ENCODE results near the gene BLNK.

BLNK gene

GRCh38 chr10:96168546-96168945 is 102.8 kb downstream of the BLNK start:
- Histone ChIP-seq H3K4me2 (ENCODE audit: insufficient read depth, low read length, poor library complexity, severe bottlenecking) (no peak overlapping the region), H2BK5ac (ENCODE audit: low read length) (no peak overlapping the region), H3K4ac (ENCODE audit: low read length) (no peak overlapping the region), H2BK12ac (ENCODE audit: low read length) (no peak overlapping the region), H2BK120ac (ENCODE audit: low read depth, low read length) (no peak overlapping the region), H3K23ac (ENCODE audit: low read depth, low read length, poor library complexity) (no peak overlapping the region), H2AFZ (ENCODE audit: low read length) (no peak overlapping the region), H3K27me3 (ENCODE audit: control insufficient read depth in 3 of 3, insufficient read depth in 3 of 3, low read depth in 1 of 3, low read length in 3 of 3) (no peaks in the 10 kb centered on the region), H4K91ac (ENCODE audit: low read depth, low read length, poor library complexity) (no peak overlapping the region), H3K9ac (ENCODE audit: low read depth, low read length, poor library complexity) (no peak overlapping the region), H3K14ac (ENCODE audit: low read length) (no peak overlapping the region), H2BK15ac (ENCODE audit: low read length) (no peak overlapping the region), H3K27ac (replicated peaks; ENCODE audit: low read length) (no peak overlapping the region), H3K18ac (ENCODE audit: low read length) (no peak overlapping the region), H3K4me3 (ENCODE audit: low read length in 2 of 2) (no peak overlapping the region), H3K9me3 (replicated peaks in 1 of 2; ENCODE audit: control insufficient read depth in 2 of 2, insufficient read depth in 1 of 2, low read depth in 1 of 2, low read length in 2 of 2) (peaks cover 2 to 9% of the 10 kb centered on the region in 2 donors), H3K36me3 (replicated peaks in 1 of 2; ENCODE audit: control insufficient read depth in 2 of 2, insufficient read depth in 2 of 2, low read length in 2 of 2) (peaks cover 0 to 22% of the 10 kb centered on the region in 2 donors), H3K79me1 (ENCODE audit: low read depth, low read length) (no peaks in the 10 kb centered on the region), H3K4me1 (ENCODE audit: control insufficient read depth in 2 of 2, insufficient read depth in 1 of 2, low read depth in 1 of 2, low read length in 2 of 2) (no peaks in the 10 kb centered on the region), H4K8ac (ENCODE audit: low read depth, low read length) (no peak overlapping the region), H2AK5ac (ENCODE audit: low read depth, low read length) (no peak overlapping the region)
- no peak for DNase-seq (ENCODE audit: low spot score)
- WGBS, 2 donors (ENCODE audit: extremely low coverage in 2 of 2, insufficient read length in 2 of 2, insufficient replicate concordance in 1 of 2): no CpG with 5 or more reads among the region's 1 CpG

DNA sequence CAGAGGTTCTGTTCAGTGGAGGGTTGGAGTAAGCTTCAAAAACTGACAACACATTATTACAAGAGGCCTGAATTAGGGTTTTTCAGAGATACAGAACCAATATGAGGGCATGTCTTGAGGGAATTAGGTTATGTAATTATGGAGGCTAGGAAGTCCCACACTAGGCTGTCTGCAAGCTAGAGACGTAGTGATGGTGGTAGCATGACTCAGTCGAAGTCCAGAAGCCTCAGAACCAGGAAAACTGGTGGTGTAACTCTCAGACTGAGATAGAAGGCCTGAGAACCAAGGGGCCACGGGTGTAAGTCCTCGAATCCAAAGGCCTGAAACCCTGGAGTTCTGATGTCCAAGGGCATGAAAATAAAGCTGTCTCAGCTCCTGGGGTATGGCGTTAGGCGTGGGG is 105.6 kb downstream of the BLNK start:
- H3K9me3 ChIP-seq (replicated peaks in 1 of 2; ENCODE audit: control insufficient read depth in 2 of 2, insufficient read depth in 1 of 2, low read depth in 1 of 2, low read length in 2 of 2): peaks cover 2 to 9% of the 10 kb centered on the region in 2 donors
- H3K36me3 ChIP-seq (replicated peaks in 1 of 2; ENCODE audit: control insufficient read depth in 2 of 2, insufficient read depth in 2 of 2, low read length in 2 of 2): peaks cover 0 to 50% of the 10 kb centered on the region in 2 donors
- H3K9ac ChIP-seq (ENCODE audit: low read depth, low read length, poor library complexity): no peak overlapping the region
- no peak overlapping the region for H2BK15ac ChIP-seq (ENCODE audit: low read length)
- no peak overlapping the region for H2AK5ac ChIP-seq (ENCODE audit: low read depth, low read length)
- H3K4me2 ChIP-seq (ENCODE audit: insufficient read depth, low read length, poor library complexity, severe bottlenecking): no peak overlapping the region
- H3K14ac ChIP-seq (ENCODE audit: low read length): no peak overlapping the region
- H2BK5ac ChIP-seq (ENCODE audit: low read length): no peak overlapping the region
- no CpG with 5 or more reads among the region's 6 CpGs for WGBS, 2 donors (ENCODE audit: extremely low coverage in 2 of 2, insufficient read length in 2 of 2, insufficient replicate concordance in 1 of 2)
- H3K27ac ChIP-seq (replicated peaks; ENCODE audit: low read length): no peak overlapping the region
- no peaks in the 10 kb centered on the region for H3K79me1 ChIP-seq (ENCODE audit: low read depth, low read length)
- H3K23ac ChIP-seq (ENCODE audit: low read depth, low read length, poor library complexity): no peak overlapping the region
- no peak overlapping the region for H3K4ac ChIP-seq (ENCODE audit: low read length)
- no peak overlapping the region for H4K91ac ChIP-seq (ENCODE audit: low read depth, low read length, poor library complexity)
- H4K8ac ChIP-seq (ENCODE audit: low read depth, low read length): no peak overlapping the region
- H3K18ac ChIP-seq (ENCODE audit: low read length): no peak overlapping the region
- H3K4me3 ChIP-seq (ENCODE audit: low read length in 2 of 2): no peak overlapping the region
- H3K4me1 ChIP-seq (ENCODE audit: control insufficient read depth in 2 of 2, insufficient read depth in 1 of 2, low read depth in 1 of 2, low read length in 2 of 2): no peaks in the 10 kb centered on the region
- no peaks in the 10 kb centered on the region for H3K27me3 ChIP-seq (ENCODE audit: control insufficient read depth in 3 of 3, insufficient read depth in 3 of 3, low read depth in 1 of 3, low read length in 3 of 3)
- H2AFZ ChIP-seq (ENCODE audit: low read length): no peak overlapping the region
- no peak for DNase-seq (ENCODE audit: low spot score)
- H2BK12ac ChIP-seq (ENCODE audit: low read length): no peak overlapping the region
- no peak overlapping the region for H2BK120ac ChIP-seq (ENCODE audit: low read depth, low read length)

- Histone ChIP-seq H2BK5ac (ENCODE audit: low read length) (no peak overlapping the region), H2AK5ac (ENCODE audit: low read depth, low read length) (no peak overlapping the region), H3K9ac (ENCODE audit: low read depth, low read length, poor library complexity) (no peak overlapping the region), H3K79me1 (ENCODE audit: low read depth, low read length) (no peaks in the 10 kb centered on the region), H2AFZ (ENCODE audit: low read length) (no peak overlapping the region), H3K14ac (ENCODE audit: low read length) (no peak overlapping the region), H4K91ac (ENCODE audit: low read depth, low read length, poor library complexity) (no peak overlapping the region), H2BK120ac (ENCODE audit: low read depth, low read length) (no peak overlapping the region), H3K9me3 (replicated peaks in 1 of 2; ENCODE audit: control insufficient read depth in 2 of 2, insufficient read depth in 1 of 2, low read depth in 1 of 2, low read length in 2 of 2) (no peaks in the 10 kb centered on the region), H3K18ac (ENCODE audit: low read length) (no peak overlapping the region), H3K27ac (replicated peaks; ENCODE audit: low read length) (no peak overlapping the region), H3K27me3 (ENCODE audit: control insufficient read depth in 3 of 3, insufficient read depth in 3 of 3, low read depth in 1 of 3, low read length in 3 of 3) (no peaks in the 10 kb centered on the region), H3K4me1 (ENCODE audit: control insufficient read depth in 2 of 2, insufficient read depth in 1 of 2, low read depth in 1 of 2, low read length in 2 of 2) (no peaks in the 10 kb centered on the region), H3K4me3 (ENCODE audit: low read length in 2 of 2) (no peak overlapping the region), H2BK15ac (ENCODE audit: low read length) (no peak overlapping the region), H3K23ac (ENCODE audit: low read depth, low read length, poor library complexity) (no peak overlapping the region), H3K4ac (ENCODE audit: low read length) (no peak overlapping the region), H4K8ac (ENCODE audit: low read depth, low read length) (no peak overlapping the region), H2BK12ac (ENCODE audit: low read length) (no peak overlapping the region), H3K4me2 (ENCODE audit: insufficient read depth, low read length, poor library complexity, severe bottlenecking) (no peak overlapping the region), H3K36me3 (replicated peaks in 1 of 2; ENCODE audit: control insufficient read depth in 2 of 2, insufficient read depth in 2 of 2, low read length in 2 of 2) (peaks cover 10 to 84% of the 10 kb centered on the region in 2 donors)
- no CpG with 5 or more reads among the region's 1 CpG for whole genome bisulfite sequencing, 2 donors (ENCODE audit: extremely low coverage in 2 of 2, insufficient read length in 2 of 2, insufficient replicate concordance in 1 of 2)
- DNase-seq (ENCODE audit: low spot score): no peak
These were observed 118.3 kb downstream of the BLNK start for GRCh38 chr10:96153070-96153469.

GRCh38 chr10:96152437-96152836 is 118.9 kb downstream of the BLNK start:
- H2BK120ac ChIP-seq (ENCODE audit: low read depth, low read length): no peak overlapping the region
- no peak overlapping the region for H4K8ac ChIP-seq (ENCODE audit: low read depth, low read length)

More at GRCh38 chr10:96152437-96152836, 118.9 kb downstream of the BLNK start:
- Histone ChIP-seq H3K4ac (ENCODE audit: low read length) (no peak overlapping the region), H3K4me3 (ENCODE audit: low read length in 2 of 2) (no peak overlapping the region), H3K18ac (ENCODE audit: low read length) (no peak overlapping the region), H3K36me3 (replicated peaks in 1 of 2; ENCODE audit: control insufficient read depth in 2 of 2, insufficient read depth in 2 of 2, low read length in 2 of 2) (peaks cover 10 to 84% of the 10 kb centered on the region in 2 donors), H3K27me3 (ENCODE audit: control insufficient read depth in 3 of 3, insufficient read depth in 3 of 3, low read depth in 1 of 3, low read length in 3 of 3) (no peaks in the 10 kb centered on the region), H3K14ac (ENCODE audit: low read length) (no peak overlapping the region), H3K9ac (ENCODE audit: low read depth, low read length, poor library complexity) (no peak overlapping the region), H3K79me1 (ENCODE audit: low read depth, low read length) (no peaks in the 10 kb centered on the region), H2BK5ac (ENCODE audit: low read length) (no peak overlapping the region), H3K9me3 (replicated peaks in 1 of 2; ENCODE audit: control insufficient read depth in 2 of 2, insufficient read depth in 1 of 2, low read depth in 1 of 2, low read length in 2 of 2) (no peaks in the 10 kb centered on the region), H2AFZ (ENCODE audit: low read length) (no peak overlapping the region), H4K91ac (ENCODE audit: low read depth, low read length, poor library complexity) (no peak overlapping the region), H3K27ac (replicated peaks; ENCODE audit: low read length) (no peak overlapping the region), H2BK12ac (ENCODE audit: low read length) (no peak overlapping the region), H2BK15ac (ENCODE audit: low read length) (no peak overlapping the region), H2AK5ac (ENCODE audit: low read depth, low read length) (no peak overlapping the region), H3K23ac (ENCODE audit: low read depth, low read length, poor library complexity) (no peak overlapping the region), H3K4me1 (ENCODE audit: control insufficient read depth in 2 of 2, insufficient read depth in 1 of 2, low read depth in 1 of 2, low read length in 2 of 2) (no peaks in the 10 kb centered on the region), H3K4me2 (ENCODE audit: insufficient read depth, low read length, poor library complexity, severe bottlenecking) (no peak overlapping the region)
- DNase-seq (ENCODE audit: low spot score): no peak
- WGBS, 2 donors (ENCODE audit: extremely low coverage in 2 of 2, insufficient read length in 2 of 2, insufficient replicate concordance in 1 of 2): no CpG with 5 or more reads among the region's 4 CpGs
